ENCODE measurements around the gene USP10.
A peak's percentile ranks its signal among the peaks of the same experiment; 100 is the strongest.

The USP10 gene, protein sequence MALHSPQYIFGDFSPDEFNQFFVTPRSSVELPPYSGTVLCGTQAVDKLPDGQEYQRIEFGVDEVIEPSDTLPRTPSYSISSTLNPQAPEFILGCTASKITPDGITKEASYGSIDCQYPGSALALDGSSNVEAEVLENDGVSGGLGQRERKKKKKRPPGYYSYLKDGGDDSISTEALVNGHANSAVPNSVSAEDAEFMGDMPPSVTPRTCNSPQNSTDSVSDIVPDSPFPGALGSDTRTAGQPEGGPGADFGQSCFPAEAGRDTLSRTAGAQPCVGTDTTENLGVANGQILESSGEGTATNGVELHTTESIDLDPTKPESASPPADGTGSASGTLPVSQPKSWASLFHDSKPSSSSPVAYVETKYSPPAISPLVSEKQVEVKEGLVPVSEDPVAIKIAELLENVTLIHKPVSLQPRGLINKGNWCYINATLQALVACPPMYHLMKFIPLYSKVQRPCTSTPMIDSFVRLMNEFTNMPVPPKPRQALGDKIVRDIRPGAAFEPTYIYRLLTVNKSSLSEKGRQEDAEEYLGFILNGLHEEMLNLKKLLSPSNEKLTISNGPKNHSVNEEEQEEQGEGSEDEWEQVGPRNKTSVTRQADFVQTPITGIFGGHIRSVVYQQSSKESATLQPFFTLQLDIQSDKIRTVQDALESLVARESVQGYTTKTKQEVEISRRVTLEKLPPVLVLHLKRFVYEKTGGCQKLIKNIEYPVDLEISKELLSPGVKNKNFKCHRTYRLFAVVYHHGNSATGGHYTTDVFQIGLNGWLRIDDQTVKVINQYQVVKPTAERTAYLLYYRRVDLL

DNA sequence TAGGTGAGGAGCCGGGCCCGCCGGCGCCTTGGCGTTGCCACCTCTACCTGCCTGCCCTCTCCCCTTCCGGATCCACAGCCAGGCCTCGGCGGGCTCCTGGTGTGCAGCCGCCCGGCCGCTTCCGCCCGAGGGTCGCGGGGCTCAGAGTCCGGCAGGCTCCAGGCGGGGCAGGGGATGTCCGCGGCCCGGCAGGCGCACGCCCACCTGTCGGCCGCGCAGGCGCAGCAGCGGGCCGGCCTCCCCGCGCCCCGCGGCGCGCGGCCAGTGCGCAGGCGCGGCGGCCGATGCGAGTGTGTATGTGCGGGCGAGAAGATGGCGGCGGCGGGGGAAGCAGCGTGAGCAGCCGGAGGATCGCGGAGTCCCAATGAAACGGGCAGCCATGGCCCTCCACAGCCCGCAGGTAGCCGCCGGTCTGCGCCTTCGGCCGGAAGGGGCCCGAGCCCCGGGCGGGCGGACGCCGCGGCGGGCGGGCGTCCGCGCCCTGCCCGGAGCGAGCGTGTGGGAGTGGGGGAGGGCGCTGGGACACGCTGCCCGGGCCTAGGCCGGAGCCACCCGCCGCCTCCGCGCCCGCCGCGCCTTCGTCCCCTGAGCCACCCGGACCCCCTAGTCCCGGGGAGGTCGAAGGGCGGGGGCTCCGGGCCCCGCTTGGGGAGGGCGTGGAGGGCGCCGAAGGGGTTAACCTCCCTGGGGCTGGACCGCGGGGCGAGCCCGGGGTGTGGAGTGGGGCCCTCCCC lies at the start of gene USP10:
TSS of gene USP10 (plus strand) at position 289 of the 734 bp plus-strand sequence. CDS start at position 380, 91 bp downstream.
- DNase-seq = peak; percentile 82

DNA sequence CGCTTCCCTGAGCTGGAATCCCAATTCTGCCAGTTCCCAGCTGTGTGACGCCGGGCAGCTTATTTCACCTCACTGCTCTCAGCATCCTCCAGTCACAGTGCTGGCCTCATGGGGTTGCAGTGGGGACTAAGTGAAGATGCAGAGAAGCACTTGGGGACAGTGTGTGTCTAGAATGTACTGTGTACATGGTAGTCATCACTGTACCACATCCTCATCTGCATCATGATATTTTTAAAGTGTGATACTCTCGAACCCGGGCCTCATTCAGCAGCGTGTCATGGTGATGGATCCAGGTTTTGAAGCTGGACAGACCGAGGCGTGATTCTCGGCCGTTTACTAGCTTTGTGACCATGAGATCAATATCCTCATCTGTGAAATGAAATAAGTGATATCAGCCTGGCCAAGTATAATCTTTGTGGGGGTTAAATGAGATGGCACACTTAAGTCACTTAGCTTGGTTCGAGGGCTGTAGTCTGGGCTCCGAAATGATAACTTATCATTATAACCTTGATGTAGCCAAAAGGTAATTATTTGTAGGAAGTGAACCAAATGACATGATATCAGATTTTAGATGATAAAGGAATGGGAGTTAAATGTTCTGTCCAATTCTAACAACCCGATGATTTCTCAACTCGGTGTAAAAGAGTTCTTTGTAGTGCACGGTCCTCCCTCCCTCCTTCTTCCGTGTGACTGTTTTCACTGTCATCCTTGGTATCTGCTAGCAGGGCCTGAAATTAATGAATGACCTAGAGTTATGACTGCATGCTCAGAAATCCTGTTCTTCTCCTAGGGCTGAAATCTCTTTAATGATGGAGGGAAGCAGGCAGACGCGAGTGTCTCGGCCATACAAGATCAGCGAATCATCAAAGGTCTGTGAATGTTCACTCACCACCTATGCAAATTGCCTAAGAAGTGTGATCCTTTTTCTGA lies 49.5 kb upstream of the USP10 start:
- no peak for DNase-seq

DNA sequence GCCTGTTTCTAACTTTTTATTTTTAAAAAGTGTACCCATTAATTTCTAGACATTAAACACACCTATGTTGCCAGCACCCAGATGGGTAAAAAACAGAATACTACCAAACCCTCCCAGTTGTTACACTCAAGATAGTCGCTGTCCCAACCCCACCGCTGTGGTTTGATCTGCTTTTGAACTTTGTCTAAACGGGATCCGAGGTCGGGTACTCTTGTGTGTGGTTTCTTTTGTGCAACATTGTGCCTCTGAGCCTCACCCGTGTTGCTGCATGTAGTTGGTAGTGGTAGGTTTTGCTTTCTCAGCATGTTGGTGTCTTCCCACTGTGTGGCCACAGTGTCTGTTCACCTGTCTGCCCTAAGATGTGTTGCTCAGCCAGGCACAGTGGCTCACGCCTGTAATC lies 47.2 kb upstream of the USP10 start:
- no peak for DNase-seq

DNA sequence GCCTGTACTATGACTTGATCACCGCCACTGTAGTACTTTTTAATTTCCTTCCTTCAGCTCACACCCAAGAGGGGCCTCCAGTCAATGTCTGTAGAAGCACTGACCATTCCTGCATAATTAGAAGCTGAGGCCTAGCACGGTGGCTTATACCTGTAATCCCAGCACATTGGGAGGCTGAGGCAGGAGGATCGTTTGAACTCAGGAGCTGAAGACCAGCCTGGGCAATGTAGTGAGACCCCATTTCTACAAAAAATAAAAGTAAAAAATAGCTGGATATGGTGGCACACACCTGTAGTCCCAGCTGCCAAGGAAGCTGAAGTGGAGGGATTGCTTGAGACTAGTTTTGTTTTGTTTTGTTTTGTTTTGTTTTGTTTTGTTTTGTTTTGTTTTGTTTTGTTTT lies 45.6 kb upstream of the USP10 start:
- DNase-seq = no peak

DNA sequence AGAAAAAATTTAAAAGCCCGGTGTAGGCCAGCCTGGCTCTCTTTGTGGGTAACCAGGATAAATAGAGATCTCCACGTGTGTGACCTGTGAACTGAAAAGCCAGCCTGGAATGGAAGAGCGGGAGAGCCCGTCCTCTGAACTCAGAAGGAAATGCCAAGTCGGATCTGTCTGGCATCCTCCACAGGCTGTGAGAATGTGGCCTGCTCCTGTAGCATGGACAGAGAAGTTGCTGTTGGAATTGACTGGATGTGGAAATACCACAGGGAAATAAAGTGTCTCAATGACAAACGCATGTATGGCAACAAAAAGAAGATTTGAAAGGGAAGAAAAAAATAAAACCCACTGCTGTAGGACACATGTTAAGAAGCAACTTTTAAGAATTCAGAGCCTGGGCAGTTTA lies 44.8 kb upstream of the USP10 start:
- no peak for DNase-seq

DNA sequence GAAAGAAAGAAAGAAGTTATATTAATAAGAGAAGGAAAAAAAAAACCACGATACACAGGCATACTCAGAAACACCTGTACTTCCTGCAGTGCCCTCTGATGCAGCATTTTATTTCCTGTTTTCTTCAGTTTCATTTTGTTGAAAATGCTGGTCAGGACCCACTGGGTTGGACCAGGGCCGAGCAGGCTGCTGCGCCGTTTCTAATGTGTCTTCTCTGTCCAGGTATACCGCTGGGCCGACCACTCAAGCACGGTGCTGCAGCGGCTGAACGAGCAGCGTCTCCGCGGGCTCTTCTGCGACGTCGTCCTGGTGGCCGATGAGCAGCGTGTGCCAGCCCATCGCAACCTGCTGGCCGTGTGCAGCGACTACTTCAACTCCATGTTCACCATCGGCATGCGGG lies 43.2 kb upstream of the USP10 start:
- no peak for DNase-seq

DNA sequence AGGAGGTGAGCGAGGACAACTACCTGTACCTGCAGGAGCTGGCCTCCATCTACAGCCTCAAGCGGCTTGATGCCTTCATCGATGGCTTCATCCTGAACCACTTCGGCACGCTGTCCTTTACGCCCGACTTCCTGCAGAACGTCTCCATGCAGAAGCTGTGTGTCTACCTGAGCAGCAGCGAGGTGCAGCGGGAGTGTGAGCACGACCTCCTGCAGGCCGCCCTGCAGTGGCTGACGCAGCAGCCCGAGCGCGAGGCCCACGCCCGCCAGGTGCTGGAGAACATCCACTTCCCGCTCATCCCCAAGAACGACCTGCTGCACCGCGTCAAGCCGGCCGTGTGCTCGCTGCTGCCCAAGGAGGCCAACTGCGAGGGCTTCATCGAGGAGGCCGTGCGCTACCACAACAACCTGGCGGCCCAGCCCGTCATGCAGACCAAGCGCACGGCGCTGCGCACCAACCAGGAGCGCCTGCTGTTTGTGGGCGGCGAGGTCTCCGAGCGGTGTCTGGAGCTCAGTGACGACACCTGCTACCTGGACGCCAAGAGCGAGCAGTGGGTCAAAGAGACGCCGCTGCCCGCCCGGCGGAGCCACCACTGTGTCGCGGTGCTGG lies 42.5 kb upstream of the USP10 start:
- DNase-seq = no peak

DNA sequence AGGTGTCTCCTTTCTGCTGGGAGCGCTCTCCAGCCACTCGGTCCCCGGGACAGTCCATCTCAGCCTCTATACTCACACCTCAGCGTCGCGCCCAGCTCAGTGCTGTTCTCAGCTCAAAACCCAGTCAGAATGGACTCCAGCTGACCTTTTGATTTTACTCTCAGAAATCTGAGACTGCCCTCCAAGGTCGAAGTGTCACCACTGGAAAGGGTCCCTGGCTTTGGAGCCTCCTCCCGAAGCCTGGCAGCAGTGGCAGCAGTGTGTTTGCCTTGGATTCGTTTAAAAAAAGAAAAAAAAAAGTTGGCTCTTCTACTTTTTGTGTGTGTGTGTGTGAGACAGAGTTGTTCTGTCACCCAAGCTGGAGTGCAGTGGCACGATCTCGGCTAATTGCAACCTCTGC lies 41.1 kb upstream of the USP10 start:
- DNase-seq = no peak

DNA sequence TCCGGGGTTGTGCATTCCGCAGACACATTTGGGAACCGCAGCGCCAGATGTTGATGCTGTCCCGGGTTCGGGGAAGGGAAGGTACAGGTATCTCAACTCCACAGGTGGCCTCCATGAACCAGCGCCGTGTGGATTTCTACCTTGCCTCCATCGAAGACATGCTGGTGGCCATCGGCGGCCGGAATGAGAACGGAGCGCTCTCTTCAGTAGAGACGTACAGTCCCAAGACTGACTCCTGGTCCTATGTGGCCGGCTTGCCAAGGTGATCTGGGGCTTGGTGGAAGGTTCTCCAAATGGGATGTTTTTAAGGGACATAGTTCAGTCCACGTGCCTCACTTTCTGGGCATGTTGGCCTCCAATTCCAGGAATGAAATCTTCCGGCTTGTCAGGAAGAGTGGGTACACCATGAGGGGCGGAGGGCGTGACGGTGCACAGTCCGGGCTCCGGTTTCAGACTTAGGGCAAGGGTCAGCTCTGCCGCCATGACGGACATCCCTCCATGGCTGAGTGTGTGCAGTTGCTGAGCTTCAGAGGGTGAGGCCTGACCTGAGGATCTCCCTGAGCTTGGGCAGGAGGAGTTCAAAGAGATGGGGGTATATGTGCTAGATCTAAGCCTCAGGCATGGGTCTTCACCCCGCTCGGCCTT lies 40.0 kb upstream of the USP10 start:
- DNase-seq = no peak

DNA sequence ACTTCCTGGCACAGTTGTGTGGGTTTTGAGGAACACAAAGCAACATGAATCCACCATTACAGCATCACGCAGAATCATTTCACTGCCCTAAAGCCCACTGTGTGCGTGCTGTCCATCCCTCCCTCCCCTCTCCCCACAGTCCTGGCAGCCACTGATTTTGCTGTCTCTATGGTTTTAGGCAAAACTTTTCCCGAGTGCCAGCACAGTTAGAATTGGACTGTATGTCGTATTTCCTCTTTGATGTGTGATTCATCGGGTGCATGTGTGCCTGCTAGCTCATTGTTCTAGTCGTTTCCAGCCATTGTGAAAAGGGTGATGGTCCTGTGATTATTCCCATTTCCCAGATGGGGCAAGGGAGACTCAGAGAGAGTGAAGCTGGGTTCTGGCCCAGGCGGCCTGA lies 38.8 kb upstream of the USP10 start:
- DNase-seq = no peak

DNA sequence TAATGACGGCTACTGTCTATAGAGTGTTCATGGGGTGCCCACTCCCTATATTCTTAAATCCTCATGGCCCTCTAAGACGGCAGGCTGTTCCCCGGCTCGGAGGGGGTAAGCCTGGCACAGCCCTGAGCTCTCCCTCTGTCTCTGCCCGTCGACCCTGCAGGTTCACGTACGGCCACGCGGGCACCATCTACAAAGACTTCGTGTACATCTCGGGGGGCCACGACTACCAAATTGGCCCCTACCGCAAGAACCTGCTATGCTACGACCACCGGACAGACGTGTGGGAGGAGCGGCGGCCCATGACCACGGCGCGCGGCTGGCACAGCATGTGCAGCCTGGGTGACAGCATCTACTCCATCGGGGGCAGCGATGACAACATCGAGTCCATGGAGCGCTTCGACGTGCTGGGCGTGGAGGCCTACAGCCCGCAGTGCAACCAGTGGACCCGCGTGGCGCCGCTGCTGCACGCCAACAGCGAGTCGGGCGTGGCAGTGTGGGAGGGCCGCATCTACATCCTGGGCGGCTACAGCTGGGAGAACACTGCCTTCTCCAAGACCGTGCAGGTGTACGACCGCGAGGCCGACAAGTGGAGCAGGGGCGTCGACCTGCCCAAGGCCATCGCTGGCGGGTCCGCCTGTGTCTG lies 38.3 kb upstream of the USP10 start:
- no peak for DNase-seq

DNA sequence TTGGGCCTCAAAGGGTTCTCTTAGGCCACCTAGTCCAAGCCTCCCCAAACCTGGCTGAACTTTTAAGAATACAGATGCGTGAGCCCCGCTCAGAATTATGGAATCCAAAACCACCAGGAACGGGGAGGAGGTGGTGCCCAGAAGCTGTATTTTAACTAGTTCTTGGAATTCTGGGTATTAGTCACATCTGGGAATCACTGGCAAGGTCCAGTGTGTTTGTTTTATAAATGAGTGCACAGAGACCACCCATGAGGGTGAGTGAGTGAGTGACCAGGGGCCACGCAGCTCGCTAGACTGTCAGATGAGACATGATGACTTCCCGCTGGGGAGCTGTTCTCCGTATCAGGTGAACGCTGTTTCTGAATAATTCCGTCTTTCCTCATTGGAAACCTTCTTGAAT lies 37.3 kb upstream of the USP10 start:
- no peak for DNase-seq

DNA sequence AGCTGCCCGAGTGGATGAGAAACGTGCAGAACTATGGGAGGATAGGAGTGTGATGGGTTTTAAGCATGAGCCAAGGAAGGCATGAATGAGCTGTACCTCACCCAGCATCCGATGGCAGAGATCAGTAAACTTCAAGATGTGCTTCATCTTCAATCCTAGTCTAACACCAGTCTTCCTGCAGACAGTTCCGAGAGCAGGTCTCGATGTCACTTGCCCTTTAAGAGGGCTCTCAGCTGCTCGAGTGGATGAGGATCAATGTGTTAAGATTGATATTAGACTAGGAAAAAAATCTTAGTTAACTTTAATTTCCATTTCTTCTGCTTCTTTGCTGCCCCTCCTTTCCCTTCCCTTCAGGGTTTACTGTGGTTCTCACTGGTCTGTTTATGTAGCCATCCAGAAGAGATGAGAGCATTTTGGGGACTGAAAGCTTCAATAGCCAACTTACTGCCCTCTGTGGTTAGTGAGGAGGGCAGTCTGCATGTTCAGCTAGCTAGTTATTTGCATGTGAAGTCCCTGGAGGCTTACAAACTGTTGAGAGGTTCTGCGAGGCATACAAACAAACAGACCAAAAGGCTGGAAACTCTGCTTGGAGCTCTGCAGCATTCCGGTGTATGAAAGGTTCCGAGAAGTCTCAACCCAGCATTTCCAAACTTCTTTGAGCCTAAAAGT lies 36.2 kb upstream of the USP10 start:
- no peak for DNase-seq

DNA sequence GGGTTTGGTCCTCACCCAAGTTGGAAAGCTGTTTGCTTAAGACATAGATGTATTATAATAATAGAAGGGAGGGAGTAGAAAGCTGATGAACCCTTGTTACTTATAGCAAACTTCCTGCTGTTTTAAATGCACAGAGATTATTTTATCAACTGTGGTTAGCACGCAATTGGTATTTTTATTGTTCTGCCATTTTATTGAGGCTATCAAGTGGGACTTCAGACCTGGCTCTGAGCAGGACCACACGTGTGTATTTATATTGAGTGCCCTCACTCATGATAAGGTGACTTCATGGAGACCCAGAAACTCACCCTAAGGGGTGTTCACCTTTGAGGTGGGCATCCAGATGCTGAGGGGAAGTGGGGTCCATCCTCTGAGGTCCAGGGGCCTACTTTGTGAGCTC lies 34.4 kb upstream of the USP10 start:
- no peak for DNase-seq

DNA sequence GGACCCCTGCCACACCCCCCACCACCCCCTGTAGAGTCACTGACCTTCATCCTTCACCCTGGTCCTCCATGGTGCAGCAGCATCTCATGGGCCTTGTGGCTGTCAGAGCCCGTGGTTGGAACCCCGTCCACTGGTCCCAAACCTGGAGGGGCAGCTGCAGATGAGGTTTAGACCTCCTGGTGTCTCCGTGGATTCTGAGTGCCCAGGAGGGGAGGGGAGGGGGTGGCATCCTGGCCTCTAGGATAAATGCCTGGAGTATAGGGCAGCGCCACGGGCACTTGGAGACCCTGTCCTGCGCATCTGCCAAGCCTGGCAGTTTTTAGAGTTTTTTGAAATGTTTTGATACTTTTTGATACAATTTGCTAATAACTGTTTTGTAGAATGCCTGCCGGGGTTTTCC lies 34.0 kb upstream of the USP10 start:
- DNase-seq = no peak

DNA sequence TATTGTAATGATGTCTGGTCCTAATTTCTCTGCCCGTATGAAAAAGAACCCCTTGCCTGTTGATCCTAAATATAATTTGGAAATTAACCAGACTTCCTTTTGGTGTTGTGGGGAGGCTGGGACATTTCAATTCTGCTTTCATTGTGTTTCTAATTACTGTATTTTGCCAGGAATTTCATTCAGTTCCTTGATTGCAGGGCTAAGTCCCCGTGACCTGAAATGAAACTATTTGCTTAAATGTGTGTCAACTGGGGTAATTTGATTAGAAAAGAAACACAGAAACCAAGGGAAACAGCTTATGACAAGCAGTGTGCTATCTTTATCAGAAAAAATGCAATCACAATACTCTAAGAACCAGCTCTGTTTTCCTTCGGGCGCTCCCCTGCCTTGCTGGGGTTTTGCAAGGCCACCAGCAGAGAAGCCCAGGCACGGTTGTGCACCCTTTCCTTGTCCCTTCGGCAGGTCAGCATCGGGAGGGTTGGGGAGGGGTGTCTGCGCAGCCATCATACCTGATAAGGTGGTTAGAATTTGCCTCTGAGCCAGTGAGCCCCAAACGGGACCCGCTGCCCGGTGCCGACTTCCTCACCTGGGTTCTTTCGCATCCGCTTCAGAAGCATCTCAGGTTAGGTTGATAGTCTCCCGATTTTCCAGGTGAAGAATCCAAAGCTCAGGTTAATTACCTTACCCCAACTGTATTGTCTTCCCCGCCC lies 32.0 kb upstream of the USP10 start:
- no peak for DNase-seq

DNA sequence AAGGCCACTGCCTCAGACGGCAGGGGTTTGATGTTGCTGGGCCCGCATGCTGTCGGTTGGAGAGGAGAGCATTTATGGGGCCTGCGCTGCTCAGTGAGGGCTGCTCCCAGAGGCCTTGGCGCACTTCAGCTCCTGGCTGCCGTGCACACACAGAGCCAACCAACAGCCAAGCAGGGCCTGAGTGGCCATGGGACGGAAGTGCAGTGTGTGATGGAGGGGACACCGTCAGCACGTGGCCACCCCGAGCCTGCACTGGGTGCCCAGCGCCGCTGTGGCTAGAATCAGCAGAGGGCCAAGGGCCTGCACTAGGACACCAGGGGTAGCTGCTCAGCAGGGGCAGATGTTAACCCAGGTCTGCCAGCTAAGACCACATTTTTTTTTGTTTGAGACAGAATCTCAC lies 29.7 kb upstream of the USP10 start:
- DNase-seq = no peak

DNA sequence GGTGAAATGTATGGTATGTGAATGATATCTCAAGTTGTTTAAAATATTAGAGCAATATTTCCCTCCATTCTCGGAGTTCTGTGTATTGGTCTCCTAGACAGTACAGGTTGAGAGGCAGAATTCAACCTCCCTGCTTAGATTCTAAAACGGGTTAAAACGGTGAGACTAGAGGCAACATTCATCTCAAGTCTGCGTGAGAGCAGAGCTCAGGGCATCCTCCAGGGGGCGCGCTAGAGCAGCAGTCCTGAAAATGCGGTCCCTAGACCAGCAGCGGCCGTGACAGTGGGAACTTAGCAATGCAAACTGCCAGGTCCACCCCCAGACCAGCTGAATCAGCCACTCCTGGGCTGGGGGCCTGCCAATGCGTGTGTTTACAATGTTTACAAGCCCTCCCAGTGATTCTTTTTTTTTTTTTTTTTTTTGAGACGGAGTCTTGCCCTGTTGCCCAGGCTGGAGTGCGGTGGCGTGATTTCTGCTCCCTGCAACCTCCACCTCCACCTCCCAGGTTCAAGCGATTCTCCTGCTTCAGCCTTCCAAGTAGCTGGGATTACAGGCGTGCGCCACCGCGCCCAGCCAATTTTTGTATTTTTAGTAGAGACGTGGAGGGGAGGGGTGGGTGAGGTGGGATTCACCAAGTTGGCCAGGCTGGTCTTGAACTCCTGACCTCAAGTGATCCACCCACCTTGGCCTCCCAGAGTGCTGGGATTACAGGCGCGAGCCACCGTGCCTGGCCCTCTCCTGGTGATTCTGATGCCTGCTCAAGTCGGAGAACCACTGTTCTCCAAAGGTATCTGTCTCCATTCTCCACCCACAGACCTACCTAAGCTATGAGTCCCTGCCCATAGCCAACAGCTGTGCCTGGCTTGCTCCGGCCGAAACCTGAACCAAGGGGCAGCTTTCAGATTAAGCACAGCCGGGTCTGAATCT lies 27.3 kb upstream of the USP10 start:
- peak; percentile 51 for DNase-seq

DNA sequence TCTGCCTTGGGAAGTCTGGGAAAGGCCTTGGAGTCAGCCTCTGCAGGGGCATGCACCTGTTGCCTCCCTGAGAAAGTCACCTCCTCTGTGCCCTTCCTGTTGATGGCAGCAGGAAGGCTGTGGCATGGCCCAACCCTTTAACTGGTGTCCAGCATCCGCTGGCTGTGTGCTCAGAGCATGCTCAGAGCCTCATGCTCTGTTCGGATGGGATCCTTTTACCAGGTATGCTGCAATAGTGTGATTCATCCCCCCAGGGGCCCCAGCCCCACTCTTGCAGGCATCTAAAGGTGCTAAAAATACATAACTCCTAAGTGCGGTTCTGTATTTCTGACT lies 26.6 kb upstream of the USP10 start:
- DNase-seq = no peak
